ENCODE results near the gene ALDH1A3.

The ALDH1A3 gene

GRCh38 chr15:100909989-100910955, 30.6 kb downstream of the ALDH1A3 start:
- TF ChIP-seq CTCF (conservative IDR thresholded peaks at IDR 0.05; ENCODE audit: low read depth, low read length): peak; percentile 41
- no peak for DNase-seq (ENCODE audit: low read depth)
- H3K4me3 ChIP-seq (ENCODE audit: low read length): no peak overlapping the region

- TF ChIP-seq CTCF (conservative IDR thresholded peaks at IDR 0.05; ENCODE audit: low read depth, low read length): no peak
- no peak for DNase-seq (ENCODE audit: low read depth)
- H3K4me3 ChIP-seq (ENCODE audit: low read length): no peak overlapping the region
Measured at GRCh38 chr15:100911086-100911485, 31.5 kb downstream of the ALDH1A3 start.

GRCh38 chr15:100913961-100914360, 34.3 kb downstream of the ALDH1A3 start:
- DNase-seq (ENCODE audit: low read depth): no peak
- H3K4me3 ChIP-seq (ENCODE audit: low read length): no peak overlapping the region
- no peak for TF ChIP-seq CTCF (conservative IDR thresholded peaks at IDR 0.05; ENCODE audit: low read depth, low read length)

- H3K4me3 ChIP-seq (ENCODE audit: low read length): no peak overlapping the region
- TF ChIP-seq CTCF (conservative IDR thresholded peaks at IDR 0.05; ENCODE audit: low read depth, low read length): peak; percentile 13
- DNase-seq (ENCODE audit: low read depth): no peak
Measured at GRCh38 chr15:100914876-100915275, 35.2 kb downstream of the ALDH1A3 start.

- no peak for DNase-seq (ENCODE audit: low read depth)
- peak overlapping the region; percentile 60 for H3K4me3 ChIP-seq (ENCODE audit: low read length)
- peak; percentile 82 for TF ChIP-seq CTCF (conservative IDR thresholded peaks at IDR 0.05; ENCODE audit: low read depth, low read length)
Measured at GRCh38 chr15:100918034-100918689, 38.5 kb downstream of the ALDH1A3 start.

GRCh38 chr15:100918690-100919480, 39.3 kb downstream of the ALDH1A3 start, which contains the start of gene LRRK1:
TSS of gene LRRK1 (plus strand) at chr15:100919357. CDS start at chr15:100924633, 5,276 bp downstream.
- no peak for TF ChIP-seq CTCF (conservative IDR thresholded peaks at IDR 0.05; ENCODE audit: low read depth, low read length)
- H3K4me3 ChIP-seq (ENCODE audit: low read length): peak within 1 kb of the TSS; percentile 60
- DNase-seq (ENCODE audit: low read depth): no peak

All from retinal pigment epithelial cell (primary cell).